Right atrium auricular region (tissue), 2 donors: ENCODE data around the gene KIAA0232. TPM values are rescaled to one million over a fixed set of nuclear protein-coding genes. Genes with fewer than 3 reads are reported as not detected.

Source experiments
- DNase-seq: peaks from one replicate; pipeline ENCODE4 v3.0.0-alpha.2; 2019; ENCODE audit warnings: low spot score
- H3K27ac ChIP-seq, 2 donors: fragments of 200-600 bp; sonication (generic); 1 replicate in 1 of 2; 2 replicates in 1 of 2; pipeline ENCODE4 v1.5.1; 2016 to 2019
- H3K27me3 ChIP-seq, 2 donors: fragments of 200-600 bp; sonication (generic); one replicate each; pipeline versions ENCODE4 v1.5.1 to v1.6.0; 2017 to 2019
- H3K36me3 ChIP-seq: fragments of 200-600 bp; sonication (generic); one replicate; pipeline ENCODE4 v1.5.1; 2016
- H3K4me1 ChIP-seq, 2 donors: fragments of 200-600 bp; sonication (generic); one replicate each; pipeline versions ENCODE4 v1.5.1 to v1.6.0; 2017 to 2019
- H3K4me3 ChIP-seq, 2 donors: fragments of 200-600 bp; sonication (generic); 1 replicate in 1 of 2; 2 replicates in 1 of 2; pipeline ENCODE4 v1.5.1; 2017 to 2019; ENCODE audit warnings: mild to moderate bottlenecking in 1 of 2, moderate library complexity in 1 of 2
- H3K9me3 ChIP-seq, 2 donors: fragments of 200-600 bp; sonication (generic); one replicate each; pipeline ENCODE4 v1.5.1; 2019
- total RNA-seq, 2 donors: library from RNA; depleted of rRNA; stranded (reverse); fragments of >200 nt; gene quantifications; one replicate each; pipeline ENCODE4 v1.1.0, GENCODE V29; 2016
- TF ChIP-seq, protein P1 (sequence below), 2 donors: fragments of 200-600 bp; sonication (generic); IDR thresholded peaks; one replicate each; pipeline ENCODE4 v1.5.1; 2019; ENCODE audit warnings: antibody characterized with exemption in 2 of 2

The KIAA0232 gene
- total RNA-seq, 2 donors from 2014 or later, result 47.5 to 69.4 TPM

DNA sequence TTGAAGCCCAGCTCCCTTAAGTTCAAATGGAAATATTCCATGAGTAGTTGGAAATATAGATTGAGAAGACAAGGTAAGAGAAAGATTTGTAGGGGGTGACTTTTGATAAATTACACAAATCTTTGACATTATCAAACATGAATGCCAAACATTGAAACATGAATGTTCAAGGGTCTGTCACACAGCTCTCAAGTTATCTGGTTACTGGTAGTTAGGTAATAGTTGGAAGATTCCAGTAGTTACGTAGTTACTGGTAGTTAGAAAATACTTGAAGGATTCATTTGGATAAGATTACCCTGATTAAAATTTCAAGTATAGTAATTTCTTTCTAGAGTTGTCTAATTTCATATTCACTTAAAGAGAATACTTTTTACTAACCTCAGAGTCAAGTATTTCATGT lies 20.7 kb downstream of the KIAA0232 start:
- H3K27me3 ChIP-seq, result no peaks in the 10 kb centered on the region
- no peak overlapping the region for H3K4me3 ChIP-seq
- no peaks in the 10 kb centered on the region for H3K9me3 ChIP-seq
- no peak overlapping the region for H3K27ac ChIP-seq
- H3K4me1 ChIP-seq, result peaks cover 0 to 49% of the 10 kb centered on the region in 2 donors
- TF ChIP-seq, protein P1, sequence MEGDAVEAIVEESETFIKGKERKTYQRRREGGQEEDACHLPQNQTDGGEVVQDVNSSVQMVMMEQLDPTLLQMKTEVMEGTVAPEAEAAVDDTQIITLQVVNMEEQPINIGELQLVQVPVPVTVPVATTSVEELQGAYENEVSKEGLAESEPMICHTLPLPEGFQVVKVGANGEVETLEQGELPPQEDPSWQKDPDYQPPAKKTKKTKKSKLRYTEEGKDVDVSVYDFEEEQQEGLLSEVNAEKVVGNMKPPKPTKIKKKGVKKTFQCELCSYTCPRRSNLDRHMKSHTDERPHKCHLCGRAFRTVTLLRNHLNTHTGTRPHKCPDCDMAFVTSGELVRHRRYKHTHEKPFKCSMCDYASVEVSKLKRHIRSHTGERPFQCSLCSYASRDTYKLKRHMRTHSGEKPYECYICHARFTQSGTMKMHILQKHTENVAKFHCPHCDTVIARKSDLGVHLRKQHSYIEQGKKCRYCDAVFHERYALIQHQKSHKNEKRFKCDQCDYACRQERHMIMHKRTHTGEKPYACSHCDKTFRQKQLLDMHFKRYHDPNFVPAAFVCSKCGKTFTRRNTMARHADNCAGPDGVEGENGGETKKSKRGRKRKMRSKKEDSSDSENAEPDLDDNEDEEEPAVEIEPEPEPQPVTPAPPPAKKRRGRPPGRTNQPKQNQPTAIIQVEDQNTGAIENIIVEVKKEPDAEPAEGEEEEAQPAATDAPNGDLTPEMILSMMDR (IDR thresholded peaks at IDR 0.05), result no peak
- DNase-seq, result no peak
- H3K36me3 ChIP-seq, result peaks cover 4% of the 10 kb centered on the region

DNA sequence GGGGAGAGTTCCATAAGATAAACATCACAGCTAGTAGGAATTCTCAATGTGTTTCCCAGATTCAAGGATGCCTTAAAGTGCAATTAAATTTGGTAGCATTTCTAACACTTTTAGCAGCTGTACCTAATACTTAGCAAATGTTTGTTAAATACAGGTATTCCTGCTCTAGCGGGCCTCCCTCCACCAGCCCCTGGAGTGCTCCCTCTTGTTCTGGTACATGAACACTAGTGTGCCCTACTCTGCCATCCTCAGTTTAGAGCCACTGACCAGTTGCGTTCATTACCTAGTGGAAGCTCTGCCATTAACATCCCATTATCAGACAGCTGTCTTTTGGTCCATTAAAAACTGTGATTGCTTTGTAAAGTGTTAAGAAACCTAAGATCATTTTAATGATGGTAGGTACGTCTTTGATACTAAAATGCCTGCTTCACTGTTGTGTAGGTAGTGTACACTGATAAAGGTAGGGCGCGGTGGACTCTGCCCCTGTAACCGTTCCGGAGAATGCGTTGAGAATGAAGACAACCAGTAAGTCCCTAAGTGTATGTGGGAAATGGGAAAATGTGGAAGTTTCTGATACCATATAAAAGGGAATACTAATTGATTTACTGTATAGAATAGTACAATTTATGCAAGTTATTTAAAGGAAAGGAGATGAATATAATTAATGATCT lies 21.7 kb downstream of the KIAA0232 start:
- Histone ChIP-seq H3K27me3 (no peaks in the 10 kb centered on the region), H3K9me3 (no peaks in the 10 kb centered on the region), H3K4me1 (peaks cover 0 to 54% of the 10 kb centered on the region in 2 donors), H3K36me3 (peaks cover 4% of the 10 kb centered on the region), H3K4me3 (no peak overlapping the region), H3K27ac (no peak overlapping the region)
- TF ChIP-seq, protein P1 (IDR thresholded peaks at IDR 0.05), result no peak
- DNase-seq, result no peak

- Histone ChIP-seq H3K27ac (peak overlapping the region; percentile 58 to 65), H3K4me1 (peaks cover 0 to 45% of the 10 kb centered on the region in 2 donors), H3K36me3 (no peaks in the 10 kb centered on the region), H3K9me3 (no peaks in the 10 kb centered on the region), H3K4me3 (no peak overlapping the region), H3K27me3 (no peaks in the 10 kb centered on the region)
- TF ChIP-seq, protein P1 (IDR thresholded peaks at IDR 0.05), result no peak
- no peak for DNase-seq
Measured at GRCh38 chr4:6806924-6807626, 24.5 kb downstream of the KIAA0232 start.

DNA sequence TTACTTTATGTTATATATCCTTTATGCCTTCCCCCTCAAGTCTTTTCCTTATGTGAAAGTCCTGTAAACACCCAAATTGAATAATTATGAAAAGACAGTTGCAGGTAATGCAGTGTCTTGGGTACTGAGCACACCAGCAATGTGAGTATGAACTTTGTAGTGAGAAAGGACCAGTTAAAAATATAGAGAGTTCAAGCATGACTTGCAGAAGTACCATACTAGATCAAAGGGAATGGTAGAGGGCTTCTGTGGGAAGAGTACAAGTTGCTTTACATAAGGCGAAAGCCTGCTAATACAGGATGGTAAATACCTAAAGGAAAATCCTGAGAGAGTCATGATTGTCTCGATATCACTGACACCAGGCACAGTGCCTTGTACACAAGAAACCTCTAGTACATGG lies 25.7 kb downstream of the KIAA0232 start:
- Histone ChIP-seq H3K27me3 (no peaks in the 10 kb centered on the region), H3K27ac (peak overlapping the region; percentile 58 to 65), H3K4me1 (peaks cover 0 to 42% of the 10 kb centered on the region in 2 donors), H3K9me3 (no peaks in the 10 kb centered on the region), H3K36me3 (no peaks in the 10 kb centered on the region), H3K4me3 (no peak overlapping the region)
- TF ChIP-seq, protein P1 (IDR thresholded peaks at IDR 0.05), result no peak
- no peak for DNase-seq

DNA sequence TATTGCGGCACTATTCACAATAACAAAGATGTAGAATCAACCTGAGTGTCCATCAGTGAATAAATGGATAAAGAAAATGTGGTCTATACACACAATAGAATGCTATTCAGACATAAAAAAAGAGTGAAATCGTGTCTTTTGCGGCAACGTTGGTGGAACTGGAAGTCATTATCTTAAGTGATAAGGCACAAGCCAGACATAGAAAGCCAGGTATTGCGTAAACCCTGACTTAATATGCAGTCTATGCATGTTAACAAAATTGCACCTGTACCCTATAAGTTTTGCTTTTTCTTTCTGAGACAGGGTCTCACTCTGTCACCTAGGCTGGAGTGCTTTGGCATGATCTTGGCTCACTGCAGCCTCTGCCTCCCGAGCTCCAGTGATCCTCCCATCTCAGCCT lies 28.6 kb downstream of the KIAA0232 start:
- no peaks in the 10 kb centered on the region for H3K9me3 ChIP-seq
- H3K4me1 ChIP-seq, result peaks cover 0 to 34% of the 10 kb centered on the region in 2 donors
- TF ChIP-seq, protein P1 (IDR thresholded peaks at IDR 0.05), result no peak
- DNase-seq, result no peak
- no peak overlapping the region for H3K4me3 ChIP-seq
- H3K27ac ChIP-seq, result no peak overlapping the region
- H3K36me3 ChIP-seq, result no peaks in the 10 kb centered on the region
- no peaks in the 10 kb centered on the region for H3K27me3 ChIP-seq
